Endothelial cell of umbilical vein (primary cell): ENCODE measurements around the gene ALDH4A1. TPM values are rescaled to one million over a fixed set of nuclear protein-coding genes. Genes with fewer than 3 reads are reported as not detected.

Experiments used
- BruUV-seq: library from RNA; stranded (reverse); fragments of 400-500 nt; replicated peaks from 2 replicates; lab custom pipeline; 2021; lab: Mats Ljungman, UMichigan
- CTCF ChIA-PET: fragments of 300-600, 350-600 bp; sonication (Branson Sonifier 250); formaldehyde crosslinking; loops from one replicate; lab custom pipeline; 2021; ENCODE audit warnings: antibody characterized with exemption, inconsistent platforms; lab: Charles Lee
- POLR2A ChIA-PET: fragments of 300-600, 350-600 bp; sonication (Branson Sonifier 250); formaldehyde crosslinking; loops from one replicate; lab custom pipeline; 2021; ENCODE audit warnings: antibody characterized with exemption, inconsistent platforms; lab: Charles Lee
- DNase-seq: peaks from one replicate; pipeline ENCODE4 v3.0.0-alpha.2; 2011; ENCODE audit warnings: low read depth, low spot score
- FAIRE-seq: peaks from 2 replicates; lab custom pipeline; 2011; peaks lifted over from hg19 to GRCh38; lab: Jason Lieb, UNC
- H2AFZ ChIP-seq: 2 replicates; pipeline ENCODE4 v1.6.0; 2012; ENCODE audit warnings: low read depth, low read length, control low read depth, inconsistent platforms
- H3K27ac ChIP-seq: 2 replicates; pipeline ENCODE4 v1.5.1; 2011; ENCODE audit warnings: low read depth, mild to moderate bottlenecking, control low read depth, low read length, moderate library complexity; ENCODE audit not compliant: insufficient read depth
- H3K27me3 ChIP-seq, 2 experiments: 2 replicates each; pipeline versions ENCODE4 v1.6.0 to v1.6.1; 2011; ENCODE audit warnings: low read length in 2 of 2, mixed read lengths in 1 of 2; ENCODE audit not compliant: control insufficient read depth in 2 of 2, insufficient read depth in 2 of 2
- H3K36me3 ChIP-seq, 2 experiments: 2 replicates in 1 of 2; 3 replicates in 1 of 2; pipeline ENCODE4 v1.5.1; 2011; ENCODE audit warnings: low read length in 2 of 2, mild to moderate bottlenecking in 1 of 2, moderate library complexity in 1 of 2; ENCODE audit not compliant: control insufficient read depth in 2 of 2, insufficient read depth in 2 of 2; ENCODE audit errors: extremely low read depth in 1 of 2
- H3K4me1 ChIP-seq: 3 replicates; pipeline ENCODE4 v1.5.1; 2011; ENCODE audit warnings: mild to moderate bottlenecking, low read length; ENCODE audit not compliant: control insufficient read depth, insufficient read depth; ENCODE audit errors: extremely low read depth
- H3K4me2 ChIP-seq: 2 replicates; pipeline ENCODE4 v1.6.1; 2011; ENCODE audit warnings: low read length, control low read depth, mixed read lengths; ENCODE audit not compliant: insufficient read depth
- H3K4me3 ChIP-seq, 3 experiments: fragments of 200-600 bp in 1 of 3; sonication (generic), shearing (Covaris generic) in 1 of 3; replicated peaks in 1 of 3; 2 replicates each; pipeline ENCODE4 v1.5.1; 2011 to 2016; ENCODE audit warnings: control low read depth in 3 of 3, low read length in 3 of 3, mild to moderate bottlenecking in 2 of 3, inconsistent platforms in 1 of 3, low read depth in 1 of 3, moderate library complexity in 1 of 3; ENCODE audit not compliant: insufficient read depth in 1 of 3
- H3K79me2 ChIP-seq: 2 replicates; pipeline ENCODE4 v1.6.0; 2012; ENCODE audit warnings: low read length, inconsistent platforms; ENCODE audit not compliant: control insufficient read depth, insufficient read depth
- H3K9ac ChIP-seq: replicated peaks from 2 replicates; pipeline ENCODE3; 2011; ENCODE audit warnings: low read length, control low read depth; ENCODE audit not compliant: insufficient read depth; ENCODE audit errors: extremely low read depth
- H3K9me1 ChIP-seq: replicated peaks from 3 replicates; pipeline ENCODE4 v1.6.0; 2011; ENCODE audit warnings: mild to moderate bottlenecking, low read length; ENCODE audit not compliant: control insufficient read depth, insufficient read depth; ENCODE audit errors: extremely low read depth
- H3K9me3 ChIP-seq: replicated peaks from 2 replicates; pipeline ENCODE4 v1.5.1; 2012; ENCODE audit warnings: low read length, inconsistent platforms; ENCODE audit not compliant: control insufficient read depth, insufficient read depth
- H4K20me1 ChIP-seq: replicated peaks from 2 replicates; pipeline ENCODE3; 2011; ENCODE audit warnings: mild to moderate bottlenecking, low read length; ENCODE audit not compliant: control insufficient read depth, insufficient read depth; ENCODE audit errors: extremely low read depth
- FOS ChIP-seq: IDR thresholded peaks from 2 replicates; pipeline ENCODE4 v1.6.1; 2011; ENCODE audit warnings: mild to moderate bottlenecking, low read length, moderate library complexity, borderline replicate concordance; ENCODE audit not compliant: insufficient read depth
- GATA2 ChIP-seq: IDR thresholded peaks from 2 replicates; pipeline ENCODE4 v1.7.0; 2011; ENCODE audit warnings: low read depth, mild to moderate bottlenecking, moderate library complexity, mixed read lengths, low read length; ENCODE audit not compliant: insufficient read length, insufficient read depth
- MYC ChIP-seq: IDR thresholded peaks from one replicate; pipeline ENCODE4 v1.6.1; 2011; ENCODE audit warnings: mild to moderate bottlenecking, low read depth, low read length
- dilution Hi-C: fragments of 300-500 bp; cut with MboI; formaldehyde crosslinking; loops from one replicate; pipeline ENCODE4 v1.15.0; 2019; ENCODE audit warnings: low sequenced_read_pairs; ENCODE audit not compliant: extremely low pct_ligation_motif_present
- intact Hi-C: fragments of 100-400 bp; cut with micrococcal nuclease; formaldehyde crosslinking; loops from one replicate; pipeline ENCODE4 v1.10.0; 2022
- polyA plus RNA-seq, 4 experiments: library from polyadenylated mRNA; depleted of rRNA in 3 of 4; stranded (reverse) in 3 of 4; unstranded in 1 of 4; fragments of >200 nt; gene quantifications; 2 replicates each; pipeline versions ENCODE4 v1.2.1 to v1.2.3, GENCODE V29; 2011 to 2012; ENCODE audit warnings: missing spikeins in 1 of 4
- total RNA-seq: library from RNA; stranded (reverse); gene quantifications from 2 replicates; pipeline ENCODE4 v1.2.3, GENCODE V29; 2021
- TF ChIP-seq, protein P1 (sequence below), 2 donors: IDR thresholded peaks; 1 replicate in 1 of 2; 2 replicates in 1 of 2; pipeline ENCODE4 v1.5.1; 2011; ENCODE audit warnings: low read length in 2 of 2, mild to moderate bottlenecking in 2 of 2, moderate library complexity in 2 of 2, control low read depth in 1 of 2, inconsistent platforms in 1 of 2, low read depth in 1 of 2; ENCODE audit not compliant: insufficient read depth in 1 of 2; ENCODE audit errors: extremely low read depth in 1 of 2

The ALDH4A1 gene
- total and polyA plus RNA-seq, 2 donors (not counting 3 experiments of a cell fraction or from before 2014, with no cell fraction given), result 17.4 to 18.5 TPM

DNA sequence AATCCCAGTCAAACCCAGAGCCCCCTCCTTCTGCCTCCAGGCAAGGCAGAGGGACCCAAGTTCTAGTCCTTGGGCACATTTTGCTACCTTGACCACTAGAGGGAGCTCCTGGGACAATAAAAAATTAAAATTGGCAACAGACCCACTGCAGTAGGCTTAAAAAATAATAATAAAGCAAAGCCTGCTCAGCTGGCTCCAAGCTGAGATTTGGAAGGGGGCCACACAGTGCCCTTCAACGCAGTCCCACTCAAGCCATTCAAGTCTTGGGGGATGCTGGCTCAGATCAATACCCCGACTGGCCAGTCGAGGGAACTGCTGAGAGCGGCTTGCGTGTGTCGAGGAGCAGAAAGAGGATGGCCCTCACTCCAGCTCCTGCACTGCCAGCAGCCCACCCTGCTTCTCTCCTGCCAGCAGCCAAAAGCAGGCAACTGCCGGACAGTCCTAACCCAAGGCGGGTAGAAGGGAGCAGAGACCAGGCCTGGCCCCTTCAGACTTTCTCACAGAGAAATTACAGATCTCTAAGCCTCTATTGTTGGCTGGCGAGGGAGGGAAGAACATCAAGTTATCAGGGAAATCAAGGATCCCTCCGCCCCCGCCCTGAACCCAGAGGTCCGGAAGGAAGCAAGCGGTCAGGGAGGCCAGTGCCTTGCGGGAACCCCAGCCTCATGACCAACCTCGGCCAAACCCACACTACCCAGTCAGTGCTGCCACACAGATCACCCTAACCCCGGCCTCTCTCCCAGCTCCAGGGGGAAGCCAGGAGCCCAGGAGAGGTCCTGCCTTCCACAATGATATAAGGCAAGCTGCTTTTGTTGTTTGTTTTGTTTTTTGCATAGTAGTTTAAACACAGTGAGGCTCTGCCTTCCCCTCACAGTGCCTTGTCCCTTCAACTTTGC, 4.9 kb upstream of the ALDH4A1 start:
- H3K9me1 ChIP-seq, result no peaks in the 10 kb centered on the region
- no peak overlapping the region for H3K9ac ChIP-seq
- peak overlapping the region; percentile 8 for H3K4me2 ChIP-seq
- peaks cover 8 to 15% of the 10 kb centered on the region in 2 experiments for H3K36me3 ChIP-seq
- intact Hi-C loops, result loop anchor here (1.0 to 10.0 kb wide), 8 partner anchors 19 to 335 kb away; partner anchors contain the start of genes IFFO2 and UBR4
- H3K27ac ChIP-seq, result peak overlapping the region; percentile 50
- FAIRE-seq (peak; percentile 81), DNase-seq (peak; percentile 79)
- H2AFZ ChIP-seq, result no peak overlapping the region
- dilution Hi-C loops, result no loop called here
- ChIA-PET CTCF (interaction anchor here (0.7 to 4.4 kb wide), 55 partner anchors 8 to 755 kb away, joined by 3 to 84 read pairs (median 5); partner anchors contain the start of gene IFFO2), POLR2A (interaction anchor here (0.6 to 1.9 kb wide), 3 partner anchors 47 to 259 kb away, joined by 3 to 7 read pairs (median 7); no protein-coding TSS in a partner anchor)
- no peaks in the 10 kb centered on the region for H3K79me2 ChIP-seq
- no peak overlapping the region for H3K4me3 ChIP-seq
- BruUV-seq, result no TSS peak
- H3K4me1 ChIP-seq, result peaks cover 26% of the 10 kb centered on the region
- H4K20me1 ChIP-seq, result no peaks in the 10 kb centered on the region
- H3K27me3 ChIP-seq, result no peaks in the 10 kb centered on the region
- H3K9me3 ChIP-seq, result no peaks in the 10 kb centered on the region
- TF ChIP-seq, protein P1, sequence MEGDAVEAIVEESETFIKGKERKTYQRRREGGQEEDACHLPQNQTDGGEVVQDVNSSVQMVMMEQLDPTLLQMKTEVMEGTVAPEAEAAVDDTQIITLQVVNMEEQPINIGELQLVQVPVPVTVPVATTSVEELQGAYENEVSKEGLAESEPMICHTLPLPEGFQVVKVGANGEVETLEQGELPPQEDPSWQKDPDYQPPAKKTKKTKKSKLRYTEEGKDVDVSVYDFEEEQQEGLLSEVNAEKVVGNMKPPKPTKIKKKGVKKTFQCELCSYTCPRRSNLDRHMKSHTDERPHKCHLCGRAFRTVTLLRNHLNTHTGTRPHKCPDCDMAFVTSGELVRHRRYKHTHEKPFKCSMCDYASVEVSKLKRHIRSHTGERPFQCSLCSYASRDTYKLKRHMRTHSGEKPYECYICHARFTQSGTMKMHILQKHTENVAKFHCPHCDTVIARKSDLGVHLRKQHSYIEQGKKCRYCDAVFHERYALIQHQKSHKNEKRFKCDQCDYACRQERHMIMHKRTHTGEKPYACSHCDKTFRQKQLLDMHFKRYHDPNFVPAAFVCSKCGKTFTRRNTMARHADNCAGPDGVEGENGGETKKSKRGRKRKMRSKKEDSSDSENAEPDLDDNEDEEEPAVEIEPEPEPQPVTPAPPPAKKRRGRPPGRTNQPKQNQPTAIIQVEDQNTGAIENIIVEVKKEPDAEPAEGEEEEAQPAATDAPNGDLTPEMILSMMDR (IDR thresholded peaks at IDR 0.05; ENCODE audit: extremely low read depth in 1 of 2, insufficient read depth in 1 of 2, low read depth in 1 of 2, low read length in 2 of 2), result peak; percentile 69 to 81
- TF ChIP-seq GATA2 (peak; percentile 88), MYC (no peak), FOS (no peak)
